ENCODE data around the gene B3GALNT1.

B3GALNT1 gene

GRCh38 chr3:161070252-161070930, 34.8 kb downstream of the B3GALNT1 start:
- ATAC-seq: no peak
- TF ChIP-seq GLIS3 (CRISPR knock-in tag; IDR thresholded peaks at IDR 0.05): no peak
- TF ChIP-seq OSR1 (CRISPR knock-in tag; IDR thresholded peaks at IDR 0.05): no peak
- TF ChIP-seq ZNF565 (CRISPR knock-in tag; conservative IDR thresholded peaks at IDR 0.05; ENCODE audit: low read depth): no peak
- TF ChIP-seq CREB5 (CRISPR knock-in tag; IDR thresholded peaks at IDR 0.05; ENCODE audit: low read depth): no peak
- TF ChIP-seq ESRRG (CRISPR knock-in tag; IDR thresholded peaks at IDR 0.05): no peak
- TF ChIP-seq RARB (CRISPR knock-in tag; IDR thresholded peaks at IDR 0.05): no peak
- TF ChIP-seq, protein P1, sequence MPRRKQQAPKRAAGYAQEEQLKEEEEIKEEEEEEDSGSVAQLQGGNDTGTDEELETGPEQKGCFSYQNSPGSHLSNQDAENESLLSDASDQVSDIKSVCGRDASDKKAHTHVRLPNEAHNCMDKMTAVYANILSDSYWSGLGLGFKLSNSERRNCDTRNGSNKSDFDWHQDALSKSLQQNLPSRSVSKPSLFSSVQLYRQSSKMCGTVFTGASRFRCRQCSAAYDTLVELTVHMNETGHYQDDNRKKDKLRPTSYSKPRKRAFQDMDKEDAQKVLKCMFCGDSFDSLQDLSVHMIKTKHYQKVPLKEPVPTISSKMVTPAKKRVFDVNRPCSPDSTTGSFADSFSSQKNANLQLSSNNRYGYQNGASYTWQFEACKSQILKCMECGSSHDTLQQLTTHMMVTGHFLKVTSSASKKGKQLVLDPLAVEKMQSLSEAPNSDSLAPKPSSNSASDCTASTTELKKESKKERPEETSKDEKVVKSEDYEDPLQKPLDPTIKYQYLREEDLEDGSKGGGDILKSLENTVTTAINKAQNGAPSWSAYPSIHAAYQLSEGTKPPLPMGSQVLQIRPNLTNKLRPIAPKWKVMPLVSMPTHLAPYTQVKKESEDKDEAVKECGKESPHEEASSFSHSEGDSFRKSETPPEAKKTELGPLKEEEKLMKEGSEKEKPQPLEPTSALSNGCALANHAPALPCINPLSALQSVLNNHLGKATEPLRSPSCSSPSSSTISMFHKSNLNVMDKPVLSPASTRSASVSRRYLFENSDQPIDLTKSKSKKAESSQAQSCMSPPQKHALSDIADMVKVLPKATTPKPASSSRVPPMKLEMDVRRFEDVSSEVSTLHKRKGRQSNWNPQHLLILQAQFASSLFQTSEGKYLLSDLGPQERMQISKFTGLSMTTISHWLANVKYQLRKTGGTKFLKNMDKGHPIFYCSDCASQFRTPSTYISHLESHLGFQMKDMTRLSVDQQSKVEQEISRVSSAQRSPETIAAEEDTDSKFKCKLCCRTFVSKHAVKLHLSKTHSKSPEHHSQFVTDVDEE (CRISPR knock-in tag; IDR thresholded peaks at IDR 0.05): no peak
- no peak for TF ChIP-seq TOX (CRISPR knock-in tag; IDR thresholded peaks at IDR 0.05; ENCODE audit: borderline replicate concordance)
- no peak for TF ChIP-seq ARNTL (CRISPR knock-in tag; IDR thresholded peaks at IDR 0.05; ENCODE audit: borderline replicate concordance, low read depth)
- no peak for TF ChIP-seq PPARA (CRISPR knock-in tag; IDR thresholded peaks at IDR 0.05; ENCODE audit: borderline replicate concordance)
- TF ChIP-seq CSDC2 (CRISPR knock-in tag; IDR thresholded peaks at IDR 0.05): no peak
- TF ChIP-seq ZFP30 (CRISPR knock-in tag; IDR thresholded peaks at IDR 0.05): no peak
- no peak for TF ChIP-seq SNAI2 (CRISPR knock-in tag; IDR thresholded peaks at IDR 0.05)
- no peak for TF ChIP-seq TCF4 (CRISPR knock-in tag; IDR thresholded peaks at IDR 0.05; ENCODE audit: borderline replicate concordance)
- TF ChIP-seq BACH2 (CRISPR knock-in tag; IDR thresholded peaks at IDR 0.05; ENCODE audit: borderline replicate concordance): no peak

DNA sequence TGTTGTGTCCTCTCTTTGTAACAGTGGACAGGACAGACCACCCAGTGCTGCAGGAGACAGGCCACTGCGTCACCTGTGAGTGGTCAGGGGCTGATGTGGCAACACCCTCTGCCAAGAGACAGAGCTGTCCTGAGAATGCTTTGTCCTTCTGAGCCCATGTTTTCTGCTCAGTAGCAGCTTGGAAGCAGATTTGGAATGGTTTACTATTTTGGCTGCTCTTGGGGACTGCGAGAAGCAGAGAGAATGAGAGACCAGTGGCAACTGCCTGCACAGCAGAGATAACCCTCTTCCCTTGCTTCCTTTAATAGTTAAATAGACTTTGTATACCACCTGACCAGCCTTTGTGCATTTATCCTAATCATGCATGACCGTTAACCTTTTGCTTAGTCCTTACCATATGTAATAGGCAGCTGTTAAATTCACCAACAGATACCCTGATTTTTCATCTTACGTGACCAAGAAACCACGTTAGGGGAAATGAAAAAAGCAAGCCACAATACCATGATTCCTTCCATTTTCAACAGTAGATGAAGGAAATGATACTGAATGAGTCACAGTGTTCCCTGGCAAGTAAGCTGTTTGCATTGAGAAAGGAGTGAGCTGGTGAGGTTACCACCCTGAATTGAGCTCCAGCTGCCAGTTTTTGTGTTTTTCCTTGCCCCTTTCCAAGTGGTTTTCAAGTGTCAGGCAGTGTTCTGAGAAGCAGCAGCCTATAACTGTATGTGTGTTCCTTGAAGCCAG, 35.5 kb downstream of the B3GALNT1 start:
- TF ChIP-seq BACH2 (CRISPR knock-in tag; IDR thresholded peaks at IDR 0.05; ENCODE audit: borderline replicate concordance) (no peak), ISL1 (CRISPR knock-in tag; IDR thresholded peaks at IDR 0.05) (no peak), ZC3H10 (CRISPR knock-in tag; IDR thresholded peaks at IDR 0.05) (no peak)
- peak; percentile 78 for ATAC-seq

DNA sequence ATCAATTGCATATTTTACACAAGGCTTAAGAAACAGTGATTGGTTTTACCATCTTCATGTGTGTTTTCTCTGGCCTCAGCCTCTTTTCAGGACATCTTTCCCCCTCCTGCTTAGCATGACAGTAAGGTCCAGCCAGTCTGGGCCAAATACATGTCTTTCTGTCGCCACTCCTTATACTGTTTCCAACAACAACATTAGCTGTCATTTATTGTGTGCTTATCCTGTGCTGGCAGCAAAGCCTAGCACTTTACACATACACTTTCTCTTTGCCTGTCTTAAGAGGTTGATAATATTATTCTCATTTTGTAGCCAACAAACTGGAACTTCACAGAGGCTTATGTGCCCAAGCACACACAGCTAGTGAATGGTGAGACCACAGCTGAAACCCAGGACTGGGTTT, 37.8 kb downstream of the B3GALNT1 start:
- ATAC-seq: no peak
- TF ChIP-seq ISL1 (CRISPR knock-in tag; IDR thresholded peaks at IDR 0.05) (no peak), ZNF565 (CRISPR knock-in tag; conservative IDR thresholded peaks at IDR 0.05; ENCODE audit: low read depth) (no peak), CSDC2 (CRISPR knock-in tag; IDR thresholded peaks at IDR 0.05) (no peak), ZFP3 (CRISPR knock-in tag; IDR thresholded peaks at IDR 0.05) (no peak), ARNTL (CRISPR knock-in tag; IDR thresholded peaks at IDR 0.05; ENCODE audit: borderline replicate concordance, low read depth) (no peak), TOX (CRISPR knock-in tag; IDR thresholded peaks at IDR 0.05; ENCODE audit: borderline replicate concordance) (no peak), TCF4 (CRISPR knock-in tag; IDR thresholded peaks at IDR 0.05; ENCODE audit: borderline replicate concordance) (no peak)

DNA sequence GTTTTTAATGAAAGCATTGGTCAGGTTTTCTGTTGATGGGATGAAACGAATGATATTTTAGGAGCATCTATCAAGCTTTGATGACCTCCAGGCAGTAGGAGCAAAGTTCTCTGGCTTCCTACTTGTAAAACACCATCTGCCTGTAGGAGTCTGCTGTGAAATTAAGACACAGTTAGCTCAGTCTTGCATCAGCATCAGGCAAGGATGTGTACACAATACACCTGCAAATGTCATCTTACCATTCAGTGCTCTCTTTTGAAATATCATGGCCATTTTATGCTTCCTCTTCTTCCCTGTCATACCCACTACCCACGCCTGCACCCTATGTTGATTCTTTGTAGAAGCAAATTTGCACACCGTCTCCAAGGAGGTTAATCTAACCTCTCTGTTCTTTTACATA, 38.2 kb downstream of the B3GALNT1 start:
- ATAC-seq: no peak
- TF ChIP-seq PPARA (CRISPR knock-in tag; IDR thresholded peaks at IDR 0.05; ENCODE audit: borderline replicate concordance) (no peak), PATZ1 (CRISPR knock-in tag; IDR thresholded peaks at IDR 0.05; ENCODE audit: borderline replicate concordance) (no peak), ISL1 (CRISPR knock-in tag; IDR thresholded peaks at IDR 0.05) (no peak)

DNA sequence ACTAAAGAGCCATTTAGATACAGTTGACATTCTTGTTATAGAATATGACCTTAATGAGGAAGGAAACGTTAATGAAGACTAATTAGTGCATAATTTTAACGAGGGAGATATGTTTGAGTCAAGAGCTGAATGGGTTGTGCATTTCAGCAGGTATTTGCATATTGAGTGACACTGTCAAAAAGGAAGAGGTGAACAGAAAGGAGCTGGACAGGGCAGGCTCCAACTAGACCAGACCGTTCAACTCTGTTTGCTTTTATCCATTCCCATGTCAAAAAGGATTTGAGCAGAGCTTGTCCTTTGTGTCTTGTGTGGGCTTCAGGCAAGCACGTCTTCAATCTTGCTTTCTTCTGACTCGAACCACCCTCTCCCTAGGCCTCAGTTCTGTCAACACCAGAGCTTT, 40.7 kb downstream of the B3GALNT1 start:
- no peak for ATAC-seq
- TF ChIP-seq ESRRG (CRISPR knock-in tag; IDR thresholded peaks at IDR 0.05) (no peak), PPARA (CRISPR knock-in tag; IDR thresholded peaks at IDR 0.05; ENCODE audit: borderline replicate concordance) (no peak), GLIS3 (CRISPR knock-in tag; IDR thresholded peaks at IDR 0.05) (no peak), SNAI2 (CRISPR knock-in tag; IDR thresholded peaks at IDR 0.05) (no peak), TCF4 (CRISPR knock-in tag; IDR thresholded peaks at IDR 0.05; ENCODE audit: borderline replicate concordance) (no peak), ARNTL (CRISPR knock-in tag; IDR thresholded peaks at IDR 0.05; ENCODE audit: borderline replicate concordance, low read depth) (no peak), OSR1 (CRISPR knock-in tag; IDR thresholded peaks at IDR 0.05) (no peak), ZC3H10 (CRISPR knock-in tag; IDR thresholded peaks at IDR 0.05) (no peak), ZNF565 (CRISPR knock-in tag; conservative IDR thresholded peaks at IDR 0.05; ENCODE audit: low read depth) (no peak), CREB5 (CRISPR knock-in tag; IDR thresholded peaks at IDR 0.05; ENCODE audit: low read depth) (no peak), ZNF8 (CRISPR knock-in tag; IDR thresholded peaks at IDR 0.05) (no peak), TOX (CRISPR knock-in tag; IDR thresholded peaks at IDR 0.05; ENCODE audit: borderline replicate concordance) (no peak)
- TF ChIP-seq, protein P1 (CRISPR knock-in tag; IDR thresholded peaks at IDR 0.05): no peak

Measured in SK-N-SH treated with all-trans-retinoic acid at 6 μM for 48 hours (cell line).